H1 (cell line): ENCODE data around the gene RNASEL. TPM values are rescaled to one million over a fixed set of nuclear protein-coding genes. Genes with fewer than 3 reads are reported as not detected.

Experiments used
- CBX8 ChIP-seq: fragments of 300-800, 300-1000 bp; sonication (generic); IDR thresholded peaks from 2 replicates; pipeline ENCODE4 v1.7.1; 2016; ENCODE audit warnings: low read depth, low read length, borderline replicate concordance
- EP300 ChIP-seq, 2 experiments: IDR thresholded peaks; 1 replicate in 1 of 2; 2 replicates in 1 of 2; pipeline ENCODE4 v1.6.1; 2011 to 2012; ENCODE audit warnings: low read depth in 2 of 2, low read length in 2 of 2, mild to moderate bottlenecking in 2 of 2, borderline replicate concordance in 1 of 2, inconsistent platforms in 1 of 2, moderate library complexity in 1 of 2
- JUN ChIP-seq: IDR thresholded peaks from 2 replicates; pipeline ENCODE4 v1.6.1; 2011; ENCODE audit warnings: low read depth, mild to moderate bottlenecking, improper control_type of control experiment, low read length
- POLR2A ChIP-seq, 2 experiments: IDR thresholded peaks; 1 replicate in 1 of 2; 2 replicates in 1 of 2; pipeline ENCODE4 v1.6.1; 2011; ENCODE audit warnings: low read depth in 2 of 2, low read length in 2 of 2, mild to moderate bottlenecking in 2 of 2; ENCODE audit errors: control extremely low read depth in 1 of 2
- SP4 ChIP-seq: IDR thresholded peaks from 2 replicates; pipeline ENCODE4 v1.6.1; 2012; ENCODE audit warnings: low read length, inconsistent platforms
- TBP ChIP-seq: IDR thresholded peaks from 2 replicates; pipeline ENCODE4 v1.6.1; 2011; ENCODE audit warnings: low read depth, low read length, improper control_type of control experiment
- polyA plus RNA-seq, 7 experiments: library from polyadenylated mRNA; depleted of rRNA in 3 of 7; stranded (reverse) in 5 of 7; unstranded in 2 of 7; fragments of >200 nt in 5 of 7; fragments of 200-250 nt in 2 of 7; gene quantifications; 1 replicate in 5 of 7; 2 replicates in 1 of 7; 4 replicates in 1 of 7; pipeline versions ENCODE4 v1.2.1 to v1.2.3, GENCODE V29; 2011 to 2013; ENCODE audit warnings: missing spikeins in 2 of 7, mixed read lengths in 2 of 7
- total RNA-seq: library from RNA; stranded (reverse); fragmentation: NEBNext Ultra II Directional; extraction: Animal tissue kit (Norgen Biotek cat#: 25700); gene quantifications from 2 replicates; pipeline ENCODE4 v1.2.1, GENCODE V29; 2021
- TF ChIP-seq, protein P1 (sequence below): fragments of 300-600 bp; sonication (generic); IDR thresholded peaks from 2 replicates; pipeline ENCODE4 v1.7.1; 2012; ENCODE audit warnings: low read length, moderate library complexity, mild to moderate bottlenecking, inconsistent platforms; ENCODE audit not compliant: insufficient replicate concordance
- TF ChIP-seq, protein P2 (sequence below): IDR thresholded peaks from 2 replicates; pipeline ENCODE4 v1.6.1; 2012; ENCODE audit warnings: low read length, inconsistent platforms
- TF ChIP-seq, protein P3 (sequence below): IDR thresholded peaks from 2 replicates; pipeline ENCODE4 v1.6.1; 2011; ENCODE audit warnings: low read length, improper control_type of control experiment

RNASEL gene
- total and polyA plus RNA-seq, 2 of the 8 experiments (the other 6 are each of a cell fraction or from before 2014, with no cell fraction given): 0.39 to 0.78 TPM

DNA sequence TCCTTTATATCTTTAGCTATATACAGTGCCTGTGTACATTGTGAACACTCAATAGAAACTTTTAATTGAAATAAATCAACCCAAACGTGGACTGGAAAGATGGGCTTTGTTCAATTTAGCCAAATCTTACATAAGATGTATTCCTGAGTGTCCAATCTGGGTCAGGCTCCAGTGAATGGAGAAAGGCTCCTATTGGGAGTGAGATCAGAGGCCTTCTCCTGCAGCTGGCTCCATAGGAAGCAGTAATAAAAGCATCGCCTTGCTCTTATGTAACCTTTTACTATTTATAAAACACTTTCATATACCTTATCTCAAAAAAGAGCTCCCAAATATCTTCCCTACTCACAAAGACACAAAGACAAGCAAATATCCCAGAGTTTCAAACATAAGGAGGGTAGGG, 40.0 kb upstream of the RNASEL start (continued):
- TF ChIP-seq, protein P1, sequence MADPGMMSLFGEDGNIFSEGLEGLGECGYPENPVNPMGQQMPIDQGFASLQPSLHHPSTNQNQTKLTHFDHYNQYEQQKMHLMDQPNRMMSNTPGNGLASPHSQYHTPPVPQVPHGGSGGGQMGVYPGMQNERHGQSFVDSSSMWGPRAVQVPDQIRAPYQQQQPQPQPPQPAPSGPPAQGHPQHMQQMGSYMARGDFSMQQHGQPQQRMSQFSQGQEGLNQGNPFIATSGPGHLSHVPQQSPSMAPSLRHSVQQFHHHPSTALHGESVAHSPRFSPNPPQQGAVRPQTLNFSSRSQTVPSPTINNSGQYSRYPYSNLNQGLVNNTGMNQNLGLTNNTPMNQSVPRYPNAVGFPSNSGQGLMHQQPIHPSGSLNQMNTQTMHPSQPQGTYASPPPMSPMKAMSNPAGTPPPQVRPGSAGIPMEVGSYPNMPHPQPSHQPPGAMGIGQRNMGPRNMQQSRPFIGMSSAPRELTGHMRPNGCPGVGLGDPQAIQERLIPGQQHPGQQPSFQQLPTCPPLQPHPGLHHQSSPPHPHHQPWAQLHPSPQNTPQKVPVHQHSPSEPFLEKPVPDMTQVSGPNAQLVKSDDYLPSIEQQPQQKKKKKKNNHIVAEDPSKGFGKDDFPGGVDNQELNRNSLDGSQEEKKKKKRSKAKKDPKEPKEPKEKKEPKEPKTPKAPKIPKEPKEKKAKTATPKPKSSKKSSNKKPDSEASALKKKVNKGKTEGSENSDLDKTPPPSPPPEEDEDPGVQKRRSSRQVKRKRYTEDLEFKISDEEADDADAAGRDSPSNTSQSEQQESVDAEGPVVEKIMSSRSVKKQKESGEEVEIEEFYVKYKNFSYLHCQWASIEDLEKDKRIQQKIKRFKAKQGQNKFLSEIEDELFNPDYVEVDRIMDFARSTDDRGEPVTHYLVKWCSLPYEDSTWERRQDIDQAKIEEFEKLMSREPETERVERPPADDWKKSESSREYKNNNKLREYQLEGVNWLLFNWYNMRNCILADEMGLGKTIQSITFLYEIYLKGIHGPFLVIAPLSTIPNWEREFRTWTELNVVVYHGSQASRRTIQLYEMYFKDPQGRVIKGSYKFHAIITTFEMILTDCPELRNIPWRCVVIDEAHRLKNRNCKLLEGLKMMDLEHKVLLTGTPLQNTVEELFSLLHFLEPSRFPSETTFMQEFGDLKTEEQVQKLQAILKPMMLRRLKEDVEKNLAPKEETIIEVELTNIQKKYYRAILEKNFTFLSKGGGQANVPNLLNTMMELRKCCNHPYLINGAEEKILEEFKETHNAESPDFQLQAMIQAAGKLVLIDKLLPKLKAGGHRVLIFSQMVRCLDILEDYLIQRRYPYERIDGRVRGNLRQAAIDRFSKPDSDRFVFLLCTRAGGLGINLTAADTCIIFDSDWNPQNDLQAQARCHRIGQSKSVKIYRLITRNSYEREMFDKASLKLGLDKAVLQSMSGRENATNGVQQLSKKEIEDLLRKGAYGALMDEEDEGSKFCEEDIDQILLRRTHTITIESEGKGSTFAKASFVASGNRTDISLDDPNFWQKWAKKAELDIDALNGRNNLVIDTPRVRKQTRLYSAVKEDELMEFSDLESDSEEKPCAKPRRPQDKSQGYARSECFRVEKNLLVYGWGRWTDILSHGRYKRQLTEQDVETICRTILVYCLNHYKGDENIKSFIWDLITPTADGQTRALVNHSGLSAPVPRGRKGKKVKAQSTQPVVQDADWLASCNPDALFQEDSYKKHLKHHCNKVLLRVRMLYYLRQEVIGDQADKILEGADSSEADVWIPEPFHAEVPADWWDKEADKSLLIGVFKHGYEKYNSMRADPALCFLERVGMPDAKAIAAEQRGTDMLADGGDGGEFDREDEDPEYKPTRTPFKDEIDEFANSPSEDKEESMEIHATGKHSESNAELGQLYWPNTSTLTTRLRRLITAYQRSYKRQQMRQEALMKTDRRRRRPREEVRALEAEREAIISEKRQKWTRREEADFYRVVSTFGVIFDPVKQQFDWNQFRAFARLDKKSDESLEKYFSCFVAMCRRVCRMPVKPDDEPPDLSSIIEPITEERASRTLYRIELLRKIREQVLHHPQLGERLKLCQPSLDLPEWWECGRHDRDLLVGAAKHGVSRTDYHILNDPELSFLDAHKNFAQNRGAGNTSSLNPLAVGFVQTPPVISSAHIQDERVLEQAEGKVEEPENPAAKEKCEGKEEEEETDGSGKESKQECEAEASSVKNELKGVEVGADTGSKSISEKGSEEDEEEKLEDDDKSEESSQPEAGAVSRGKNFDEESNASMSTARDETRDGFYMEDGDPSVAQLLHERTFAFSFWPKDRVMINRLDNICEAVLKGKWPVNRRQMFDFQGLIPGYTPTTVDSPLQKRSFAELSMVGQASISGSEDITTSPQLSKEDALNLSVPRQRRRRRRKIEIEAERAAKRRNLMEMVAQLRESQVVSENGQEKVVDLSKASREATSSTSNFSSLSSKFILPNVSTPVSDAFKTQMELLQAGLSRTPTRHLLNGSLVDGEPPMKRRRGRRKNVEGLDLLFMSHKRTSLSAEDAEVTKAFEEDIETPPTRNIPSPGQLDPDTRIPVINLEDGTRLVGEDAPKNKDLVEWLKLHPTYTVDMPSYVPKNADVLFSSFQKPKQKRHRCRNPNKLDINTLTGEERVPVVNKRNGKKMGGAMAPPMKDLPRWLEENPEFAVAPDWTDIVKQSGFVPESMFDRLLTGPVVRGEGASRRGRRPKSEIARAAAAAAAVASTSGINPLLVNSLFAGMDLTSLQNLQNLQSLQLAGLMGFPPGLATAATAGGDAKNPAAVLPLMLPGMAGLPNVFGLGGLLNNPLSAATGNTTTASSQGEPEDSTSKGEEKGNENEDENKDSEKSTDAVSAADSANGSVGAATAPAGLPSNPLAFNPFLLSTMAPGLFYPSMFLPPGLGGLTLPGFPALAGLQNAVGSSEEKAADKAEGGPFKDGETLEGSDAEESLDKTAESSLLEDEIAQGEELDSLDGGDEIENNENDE: no peak
- TF ChIP-seq EP300 (IDR thresholded peaks at IDR 0.05; ENCODE audit: borderline replicate concordance in 1 of 2, low read depth in 2 of 2, low read length in 2 of 2) (no peak), SP4 (no peak), POLR2A (IDR thresholded peaks at IDR 0.05; ENCODE audit: control extremely low read depth in 1 of 2, low read depth in 2 of 2, low read length in 2 of 2) (no peak), CBX8 (no peak), TBP (no peak), JUN (no peak)
- TF ChIP-seq, protein P2, sequence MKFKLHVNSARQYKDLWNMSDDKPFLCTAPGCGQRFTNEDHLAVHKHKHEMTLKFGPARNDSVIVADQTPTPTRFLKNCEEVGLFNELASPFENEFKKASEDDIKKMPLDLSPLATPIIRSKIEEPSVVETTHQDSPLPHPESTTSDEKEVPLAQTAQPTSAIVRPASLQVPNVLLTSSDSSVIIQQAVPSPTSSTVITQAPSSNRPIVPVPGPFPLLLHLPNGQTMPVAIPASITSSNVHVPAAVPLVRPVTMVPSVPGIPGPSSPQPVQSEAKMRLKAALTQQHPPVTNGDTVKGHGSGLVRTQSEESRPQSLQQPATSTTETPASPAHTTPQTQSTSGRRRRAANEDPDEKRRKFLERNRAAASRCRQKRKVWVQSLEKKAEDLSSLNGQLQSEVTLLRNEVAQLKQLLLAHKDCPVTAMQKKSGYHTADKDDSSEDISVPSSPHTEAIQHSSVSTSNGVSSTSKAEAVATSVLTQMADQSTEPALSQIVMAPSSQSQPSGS: no peak
- TF ChIP-seq, protein P3, sequence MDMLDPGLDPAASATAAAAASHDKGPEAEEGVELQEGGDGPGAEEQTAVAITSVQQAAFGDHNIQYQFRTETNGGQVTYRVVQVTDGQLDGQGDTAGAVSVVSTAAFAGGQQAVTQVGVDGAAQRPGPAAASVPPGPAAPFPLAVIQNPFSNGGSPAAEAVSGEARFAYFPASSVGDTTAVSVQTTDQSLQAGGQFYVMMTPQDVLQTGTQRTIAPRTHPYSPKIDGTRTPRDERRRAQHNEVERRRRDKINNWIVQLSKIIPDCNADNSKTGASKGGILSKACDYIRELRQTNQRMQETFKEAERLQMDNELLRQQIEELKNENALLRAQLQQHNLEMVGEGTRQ: no peak
